HG02981 (cell line): Measurements from ENCODE around the gene GPATCH2L.

Experiments used
- ATAC-seq: cut with Tn5 transposase; IDR thresholded peaks from one replicate; pipeline ENCODE4 v1.9.1; 2021; ENCODE audit warnings: mild to moderate bottlenecking, moderate library complexity; ENCODE audit not compliant: unreplicated experiment

GPATCH2L gene

GRCh38 chr14:76253111-76253510 is 101.4 kb downstream of the GPATCH2L start:
- ATAC-seq, result no peak

GRCh38 chr14:76256545-76256944 is 104.8 kb downstream of the GPATCH2L start:
- ATAC-seq, result no peak

DNA sequence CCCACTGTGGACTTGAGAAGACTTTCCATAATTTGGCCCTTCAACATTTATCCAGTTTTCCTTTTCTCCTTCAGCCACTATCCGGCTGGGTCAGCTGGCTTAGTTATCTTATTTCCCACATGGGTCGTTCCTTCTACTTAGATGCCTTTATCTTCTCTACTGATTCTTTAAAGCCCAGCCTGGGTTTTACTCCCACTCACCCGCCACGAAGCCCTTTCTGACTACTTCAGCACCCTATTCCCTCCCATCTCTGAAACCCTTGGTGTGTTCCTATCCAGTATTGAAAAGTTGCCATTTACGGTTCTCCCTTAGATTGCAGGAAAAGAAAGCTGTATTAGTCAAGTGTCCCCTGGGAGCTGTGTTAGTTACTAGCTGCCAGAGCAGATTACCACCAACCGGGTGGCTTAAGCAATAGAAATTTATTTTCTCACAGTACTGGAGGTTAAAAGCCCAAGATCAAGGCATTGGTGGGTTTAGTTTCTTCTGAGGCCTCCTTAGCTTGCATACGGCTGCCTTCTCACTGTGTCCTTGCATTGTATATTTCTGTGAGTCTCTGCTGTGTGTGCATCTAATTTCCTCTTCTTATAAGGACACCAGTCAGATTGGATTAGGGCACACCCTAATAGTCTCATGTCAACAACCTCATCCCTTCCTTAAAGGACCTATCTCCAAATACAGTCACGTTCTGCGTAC is 105.5 kb downstream of the GPATCH2L start:
- ATAC-seq, result no peak

DNA sequence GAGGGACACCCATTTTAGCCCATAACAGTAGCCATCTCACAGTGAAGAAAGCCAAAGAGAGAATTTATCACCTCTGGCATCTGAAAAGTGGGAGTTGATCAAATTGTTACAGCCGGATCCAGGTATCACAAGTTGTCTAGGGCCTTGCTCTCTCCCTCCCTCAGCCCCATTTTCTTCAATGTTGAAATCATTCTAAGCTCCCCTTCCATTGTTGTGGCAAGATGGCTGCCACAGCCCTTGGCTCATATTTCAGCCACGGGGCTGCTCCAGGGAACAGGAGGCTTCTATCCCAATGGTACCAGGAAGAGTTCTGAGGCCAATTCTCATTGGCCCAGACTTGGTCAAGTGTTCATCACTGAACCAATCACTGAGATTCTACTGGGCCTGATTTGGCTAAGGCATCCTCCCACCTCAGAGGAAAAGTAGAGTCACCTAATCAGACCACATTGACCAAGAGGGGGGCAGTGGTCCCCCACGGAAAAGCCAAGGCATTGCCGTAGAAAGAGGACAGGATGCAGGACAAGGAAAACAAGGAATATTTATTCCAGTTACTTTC is 106.2 kb downstream of the GPATCH2L start:
- no peak for ATAC-seq

DNA sequence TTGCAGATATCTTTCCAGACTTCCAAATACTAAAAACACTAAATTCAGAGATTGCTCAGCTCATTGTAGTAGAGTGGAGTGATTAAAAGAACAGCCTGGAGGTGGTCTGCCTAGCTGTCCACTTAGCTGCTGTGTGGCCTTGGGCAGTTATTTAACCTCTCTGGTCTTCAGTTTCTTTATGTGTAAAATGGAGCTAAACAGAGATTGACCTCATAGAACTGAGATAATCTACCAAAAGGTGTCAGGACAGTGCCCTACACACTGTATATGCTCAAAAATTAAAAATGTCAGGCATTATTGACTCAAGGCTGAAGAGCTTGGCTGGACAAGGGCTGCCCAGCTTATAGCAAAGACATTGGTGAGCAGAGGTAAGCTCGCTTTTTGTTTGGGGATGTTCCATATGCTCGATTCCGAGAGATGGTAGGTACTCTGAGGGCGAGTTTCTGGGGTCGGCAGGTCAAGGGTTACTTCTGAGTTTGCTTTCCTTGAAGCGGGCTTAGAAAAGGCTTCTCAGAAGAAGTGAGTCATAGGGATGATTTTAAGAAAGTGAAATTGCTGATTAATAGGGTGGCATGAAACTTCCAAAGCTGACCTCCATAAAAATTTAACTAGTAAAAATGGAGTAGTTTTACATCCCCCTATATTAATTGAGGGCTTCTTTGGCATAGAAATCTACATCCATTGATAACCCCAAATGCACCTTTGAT is 107.5 kb downstream of the GPATCH2L start:
- ATAC-seq, result no peak

DNA sequence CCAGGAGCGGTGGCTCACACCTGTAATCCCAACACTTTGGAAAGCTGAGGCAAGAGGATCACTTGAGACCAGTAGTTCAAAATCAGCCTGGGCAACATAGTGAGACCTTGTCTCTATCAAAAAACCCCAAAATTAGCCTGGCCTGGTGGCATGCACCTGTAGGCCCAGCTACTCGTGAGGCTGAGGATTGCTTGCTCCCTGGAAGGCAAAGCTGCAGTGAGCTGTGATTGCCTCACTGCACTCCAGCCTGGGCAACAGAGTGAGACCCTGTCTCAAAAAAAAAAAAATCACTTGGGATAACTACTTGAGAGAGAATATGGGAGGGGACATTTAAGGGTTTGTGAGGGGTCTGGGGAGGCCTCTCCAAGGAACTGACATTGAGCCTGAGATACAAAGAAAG is 109.0 kb downstream of the GPATCH2L start:
- no peak for ATAC-seq

DNA sequence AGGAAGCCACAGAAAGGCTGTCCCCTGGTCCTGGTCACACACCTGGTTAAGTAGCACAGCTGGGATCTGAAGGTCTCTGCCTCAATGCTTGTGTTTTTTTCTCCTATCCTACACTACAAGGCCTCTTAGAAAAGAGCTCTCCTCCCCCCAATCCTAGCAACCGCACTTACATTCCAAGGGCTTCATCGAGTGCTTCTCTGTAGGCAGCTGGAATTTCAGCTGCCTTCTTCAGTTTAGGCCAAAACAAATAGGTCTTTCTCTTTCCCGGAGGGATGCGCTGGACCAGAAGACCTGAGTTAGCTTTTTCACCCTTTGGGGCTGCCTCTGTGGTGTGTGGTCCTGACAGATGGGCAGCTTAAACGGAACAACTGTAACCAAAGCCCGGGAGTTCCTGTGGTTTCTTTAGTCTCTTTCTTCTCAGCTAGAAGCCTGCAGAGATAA is 109.7 kb downstream of the GPATCH2L start:
- no peak for ATAC-seq

- ATAC-seq, result no peak
These were observed 110.9 kb downstream of the GPATCH2L start for GRCh38 chr14:76262641-76263040.
